K562 (cell line): ENCODE data around the gene DPP3. TPM values are rescaled to one million over a fixed set of nuclear protein-coding genes. Genes with fewer than 3 reads are reported as not detected.
A peak's percentile ranks its signal among the peaks of the same experiment; 100 is the strongest.

Experiments
- CREB1 ChIP-seq, 2 experiments: sonication (generic) in 1 of 2; formaldehyde crosslinking in 1 of 2; IDR thresholded peaks; 2 replicates each; pipeline versions ENCODE4 v1.6.1 to v1.8.0; 2012 to 2022; ENCODE audit warnings: inconsistent platforms in 1 of 2, mild to moderate bottlenecking in 1 of 2, missing genetic modification reagents in 1 of 2, moderate library complexity in 1 of 2
- E2F3 ChIP-seq: fragments of 250-450 bp; sonication (Bioruptor Pico); IDR thresholded peaks from 2 replicates; pipeline ENCODE4 v1.4.0; 2020; ENCODE audit warnings: mild to moderate bottlenecking
- FOXJ2 ChIP-seq: fragments of 200-800 bp; sonication (Bioruptor generic); IDR thresholded peaks from 2 replicates; pipeline ENCODE4 v1.6.1; 2016; ENCODE audit warnings: missing genetic modification characterization, missing compliant biosample characterization
- HES1 ChIP-seq: fragments of 450-650 bp; IDR thresholded peaks from 2 replicates; pipeline ENCODE4 v1.6.1; 2016; ENCODE audit warnings: low read depth, mild to moderate bottlenecking, moderate library complexity
- KAT8 ChIP-seq: fragments of 450-650 bp; IDR thresholded peaks from 2 replicates; pipeline ENCODE4 v1.6.1; 2016; ENCODE audit warnings: low read depth, mild to moderate bottlenecking
- PHF21A ChIP-seq: fragments of 450-650 bp; IDR thresholded peaks from 2 replicates; pipeline ENCODE4 v1.6.1; 2017; ENCODE audit warnings: low read depth, borderline replicate concordance
- SIN3A ChIP-seq, 2 experiments: fragments of 150-350 bp in 1 of 2; IDR thresholded peaks; 2 replicates each; pipeline ENCODE4 v1.6.1; 2011 to 2016; ENCODE audit warnings: borderline replicate concordance in 2 of 2, low read depth in 2 of 2, low read length in 2 of 2, mild to moderate bottlenecking in 2 of 2, moderate library complexity in 2 of 2; ENCODE audit not compliant: control insufficient read depth in 1 of 2
- TBP ChIP-seq: optimal IDR thresholded peaks from 2 replicates; pipeline ENCODE3; 2011; ENCODE audit warnings: low read depth, low read length, improper control_type of control experiment
- THAP12 ChIP-seq: fragments of 250-450 bp; sonication (Bioruptor Pico); IDR thresholded peaks from 2 replicates; pipeline ENCODE4 v1.9.0; 2021; ENCODE audit warnings: mild to moderate bottlenecking, inconsistent platforms
- ZFP1 ChIP-seq: fragments of 450-650 bp; formaldehyde crosslinking; IDR thresholded peaks from 2 replicates; pipeline ENCODE4 v1.4.0; 2020; ENCODE audit warnings: mild to moderate bottlenecking, mixed read lengths
- ZNF174 ChIP-seq: fragments of 250-450 bp; sonication (Bioruptor Pico); IDR thresholded peaks from 2 replicates; pipeline ENCODE4 v1.4.0; 2020; ENCODE audit warnings: mild to moderate bottlenecking
- ZNF217 ChIP-seq: sonication (generic); formaldehyde crosslinking; IDR thresholded peaks from 2 replicates; pipeline ENCODE4 v1.8.0; 2022; ENCODE audit warnings: mild to moderate bottlenecking, missing genetic modification reagents
- ZNF239 ChIP-seq: fragments of 250-450 bp; sonication (Bioruptor Pico); IDR thresholded peaks from 2 replicates; pipeline ENCODE4 v1.4.0; 2020; ENCODE audit warnings: mild to moderate bottlenecking
- ZNF318 ChIP-seq, 2 experiments: fragments of 450-650 bp; IDR thresholded peaks; 2 replicates each; pipeline ENCODE4 v1.6.1; 2016; ENCODE audit warnings: mild to moderate bottlenecking in 2 of 2, borderline replicate concordance in 1 of 2, low read depth in 1 of 2, moderate library complexity in 1 of 2
- polyA plus RNA-seq, 8 experiments: library from polyadenylated mRNA; depleted of rRNA in 4 of 8; stranded (reverse) in 5 of 8; unstranded in 3 of 8; fragments of >200 nt; fragmentation: Nextera tagmentation in 2 of 8; fragmentation: Illumina TruSeq in 1 of 8; extraction: Ambion mirVana in 2 of 8; extraction: Trizol in 1 of 8; gene quantifications; 2 replicates each; pipeline versions ENCODE4 v1.2.1 to v1.2.3, GENCODE V29; 2011 to 2014; ENCODE audit warnings: inconsistent platforms in 1 of 8, missing spikeins in 1 of 8
- total RNA-seq, 7 experiments: library from RNA; depleted of rRNA in 6 of 7; stranded (reverse); fragments of >200 nt in 6 of 7; fragmentation: Illumina TruSeq in 2 of 7; extraction: Trizol in 2 of 7; gene quantifications; 2 replicates each; pipeline versions ENCODE4 v1.2.1 to v1.2.3, GENCODE V29; 2011 to 2021; ENCODE audit warnings: low replicate concordance in 1 of 7

DPP3 gene
- total and polyA plus RNA-seq, 9 of the 15 experiments (the other 6 are each of a cell fraction or from before 2014, with no cell fraction given): 3.7 to 69.2 (median 43.3) TPM

DNA sequence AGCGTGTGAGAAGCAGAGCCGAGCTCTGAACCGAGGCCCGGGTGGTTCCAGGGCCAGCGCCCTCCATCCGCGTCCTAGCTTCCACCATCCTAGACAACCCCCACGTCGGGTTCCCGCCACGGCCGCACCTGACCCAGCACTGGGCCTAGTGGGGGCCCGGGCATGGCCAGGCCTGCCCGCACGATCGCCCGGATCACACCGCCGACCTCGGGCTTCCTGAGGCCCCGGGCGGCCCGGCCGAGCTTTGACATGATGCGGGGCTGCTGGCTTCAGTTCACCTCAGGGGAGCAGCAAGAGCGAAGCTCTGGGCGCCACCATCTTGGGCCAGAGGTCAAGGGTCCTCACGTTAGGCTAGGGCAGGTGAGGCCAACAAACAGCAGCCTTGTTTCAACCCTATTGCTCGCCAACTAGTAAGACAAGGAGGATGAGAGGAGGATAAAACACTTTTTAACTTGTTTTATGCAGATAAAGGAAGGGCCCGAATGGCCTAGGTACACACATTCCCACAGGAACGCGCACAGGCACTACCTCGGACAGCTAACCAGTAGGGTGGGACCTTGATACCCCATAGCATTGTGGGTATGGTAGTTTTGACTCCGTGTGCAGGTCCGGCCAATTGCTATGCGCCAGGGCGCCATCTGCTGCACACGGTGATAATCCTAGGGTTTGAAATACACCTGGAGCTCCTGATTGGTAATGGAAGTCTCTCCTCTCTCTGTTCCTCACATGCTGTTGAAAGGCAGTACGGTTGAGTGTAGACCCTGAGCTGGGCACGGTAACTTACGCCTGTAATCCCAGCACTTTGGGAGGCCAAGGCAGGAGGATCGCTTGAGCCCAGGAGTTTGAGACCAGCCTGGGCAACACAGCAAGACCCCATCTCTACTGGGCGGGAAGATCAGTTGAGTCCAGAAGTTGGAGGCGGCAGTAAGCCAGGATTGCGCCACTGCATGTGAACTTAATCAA is 41.4 kb upstream of the DPP3 start, which contains the start of gene MRPL11 (continued):
- TF ChIP-seq ZNF318 (IDR thresholded peaks at IDR 0.05; ENCODE audit: borderline replicate concordance in 1 of 2, low read depth in 1 of 2): no peak
- TF ChIP-seq SIN3A (IDR thresholded peaks at IDR 0.05; ENCODE audit: borderline replicate concordance in 2 of 2, control insufficient read depth in 1 of 2, low read depth in 2 of 2, low read length in 2 of 2): no peak; a peak in 2 of 4 replicates
- TF ChIP-seq CREB1 (IDR thresholded peaks at IDR 0.05): no peak
- peak; percentile 76 for TF ChIP-seq CREB1 (CRISPR knock-in tag; IDR thresholded peaks at IDR 0.05)
- peak; percentile 33; the same call in 1 of the 2 replicates for TF ChIP-seq KAT8
- peak; percentile 78 for TF ChIP-seq E2F3 (CRISPR knock-in tag)
- no peak for TF ChIP-seq ZNF239 (CRISPR knock-in tag)
- TF ChIP-seq HES1: no peak
- TF ChIP-seq ZNF217 (CRISPR knock-in tag): no peak
- TF ChIP-seq TBP: peak; percentile 82
- TF ChIP-seq THAP12 (CRISPR knock-in tag): no peak
- TF ChIP-seq ZNF174 (CRISPR knock-in tag): no peak
- no peak for TF ChIP-seq FOXJ2
- TF ChIP-seq ZFP1: no peak
- TF ChIP-seq PHF21A: no peak
